ENCODE measurements around the gene CFAP52.
"Not testable (repeated sequence)": the region's sequence is repeated elsewhere in the genome, so short reads cannot be mapped to it uniquely, and the experiment has no call there.

The CFAP52 gene, protein sequence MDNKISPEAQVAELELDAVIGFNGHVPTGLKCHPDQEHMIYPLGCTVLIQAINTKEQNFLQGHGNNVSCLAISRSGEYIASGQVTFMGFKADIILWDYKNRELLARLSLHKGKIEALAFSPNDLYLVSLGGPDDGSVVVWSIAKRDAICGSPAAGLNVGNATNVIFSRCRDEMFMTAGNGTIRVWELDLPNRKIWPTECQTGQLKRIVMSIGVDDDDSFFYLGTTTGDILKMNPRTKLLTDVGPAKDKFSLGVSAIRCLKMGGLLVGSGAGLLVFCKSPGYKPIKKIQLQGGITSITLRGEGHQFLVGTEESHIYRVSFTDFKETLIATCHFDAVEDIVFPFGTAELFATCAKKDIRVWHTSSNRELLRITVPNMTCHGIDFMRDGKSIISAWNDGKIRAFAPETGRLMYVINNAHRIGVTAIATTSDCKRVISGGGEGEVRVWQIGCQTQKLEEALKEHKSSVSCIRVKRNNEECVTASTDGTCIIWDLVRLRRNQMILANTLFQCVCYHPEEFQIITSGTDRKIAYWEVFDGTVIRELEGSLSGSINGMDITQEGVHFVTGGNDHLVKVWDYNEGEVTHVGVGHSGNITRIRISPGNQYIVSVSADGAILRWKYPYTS

DNA sequence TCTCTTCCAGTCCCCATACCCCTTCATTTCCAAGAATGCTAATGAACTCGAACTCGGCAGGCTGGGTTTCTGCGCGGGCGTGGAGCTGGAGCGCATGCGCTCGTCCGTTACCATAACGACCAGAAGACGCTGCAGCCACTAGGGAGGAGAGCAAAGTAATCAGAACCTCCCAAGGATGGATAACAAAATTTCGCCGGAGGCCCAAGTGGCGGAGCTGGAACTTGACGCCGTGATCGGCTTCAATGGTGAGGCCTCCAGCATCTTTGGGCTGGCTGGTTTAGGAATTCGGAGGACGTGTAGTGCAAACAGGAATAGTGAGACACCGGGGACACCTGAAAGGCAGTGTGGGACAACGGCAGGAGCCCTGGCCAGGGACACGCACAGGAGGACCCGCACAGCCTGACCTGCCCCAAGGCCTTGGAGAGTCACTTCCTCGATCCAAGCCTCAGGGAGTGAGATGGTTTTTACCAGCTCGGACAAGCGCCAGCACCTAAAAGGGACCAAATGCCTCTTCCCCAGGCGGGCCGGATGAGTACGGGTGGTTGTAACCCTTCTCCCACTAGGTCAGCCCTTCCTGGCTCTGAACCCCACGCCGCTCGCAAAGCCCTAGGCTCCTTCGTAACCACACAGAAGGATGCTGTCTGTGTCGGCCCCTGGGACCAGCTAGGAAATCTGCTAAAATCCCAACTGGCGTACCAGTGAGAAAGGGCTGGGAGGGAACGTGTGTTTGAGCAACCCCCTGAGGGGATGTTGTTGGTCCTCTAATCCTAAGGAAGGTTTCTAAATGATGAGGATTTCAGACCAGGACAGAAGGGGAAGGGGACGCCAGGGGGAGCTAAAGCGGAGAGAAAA lies at the start of gene CFAP52:
CFAP52 (plus strand) TSS at position 122 of the 852 bp plus-strand sequence; CDS start at position 176, 54 bp downstream.
- DNase-seq (ENCODE audit: low spot score) = peak; percentile 83

DNA sequence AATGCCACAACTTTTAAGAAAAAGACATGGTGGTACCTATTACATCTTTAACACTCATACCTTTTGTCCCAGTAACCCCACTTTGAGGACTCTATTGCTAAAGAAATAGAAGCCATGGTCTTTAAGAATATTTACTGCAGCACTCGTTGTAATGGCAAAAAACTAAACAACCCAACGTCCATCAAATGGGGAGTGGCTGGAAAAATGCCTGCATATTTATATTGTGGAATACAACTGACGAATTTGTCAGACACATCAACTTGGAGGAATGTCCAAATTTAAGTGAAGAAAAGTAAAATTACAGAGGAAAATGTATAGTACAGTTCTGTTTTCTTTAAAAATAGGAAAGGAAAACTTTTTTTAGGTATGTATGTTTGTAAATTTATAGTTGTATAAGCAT lies 48.7 kb upstream of the CFAP52 start:
- DNase-seq (ENCODE audit: low spot score) = no peak

DNA sequence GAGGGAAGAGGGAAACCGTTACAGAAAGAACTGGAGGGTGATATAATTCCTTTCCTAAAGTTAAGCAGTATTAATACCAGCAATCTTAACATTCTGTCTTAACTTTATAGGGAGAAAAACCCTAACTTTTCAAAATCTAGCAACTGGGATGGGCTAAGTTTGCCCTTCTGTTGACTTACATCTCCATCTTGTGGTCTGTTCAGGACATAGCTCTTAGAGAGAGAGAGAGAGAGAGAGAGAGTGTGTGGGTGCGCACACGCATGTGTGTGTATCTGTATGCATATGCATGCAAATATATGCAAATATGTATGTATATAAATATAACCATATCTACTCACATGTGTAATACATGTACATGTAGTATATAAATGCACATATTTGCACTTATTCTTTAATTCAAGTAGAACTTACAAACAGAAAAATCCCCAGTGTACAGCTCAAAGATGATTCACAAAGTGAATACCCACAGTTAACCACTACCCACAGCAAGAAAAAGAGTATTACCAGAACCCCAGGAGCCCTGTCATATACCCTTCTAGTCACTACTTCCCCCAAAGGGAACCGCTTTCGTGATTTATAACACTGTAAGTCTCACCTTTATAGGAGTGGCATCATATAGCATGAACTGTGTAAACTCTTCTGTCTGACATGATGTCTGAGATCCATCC lies 47.3 kb upstream of the CFAP52 start:
- no peak for DNase-seq (ENCODE audit: low spot score)

DNA sequence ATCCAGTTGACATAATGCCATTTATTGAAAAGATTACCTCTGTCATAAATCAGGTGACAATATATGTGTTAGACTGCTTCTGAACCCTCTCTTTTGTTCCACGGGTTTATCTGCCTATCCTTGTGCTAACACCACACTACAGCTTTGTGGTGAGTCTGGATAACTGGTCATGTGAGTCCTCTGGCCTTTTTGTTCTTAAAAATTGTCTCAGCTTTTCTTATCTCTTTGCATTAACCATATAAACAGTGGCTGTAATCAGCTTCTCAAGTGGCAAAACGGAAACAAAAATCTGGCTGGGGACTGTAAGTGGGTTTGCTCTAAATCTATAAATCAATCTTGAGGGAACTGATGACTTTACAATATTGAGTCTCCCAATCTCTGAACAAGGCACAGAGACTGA lies 45.4 kb upstream of the CFAP52 start:
- no peak for DNase-seq (ENCODE audit: low spot score)

DNA sequence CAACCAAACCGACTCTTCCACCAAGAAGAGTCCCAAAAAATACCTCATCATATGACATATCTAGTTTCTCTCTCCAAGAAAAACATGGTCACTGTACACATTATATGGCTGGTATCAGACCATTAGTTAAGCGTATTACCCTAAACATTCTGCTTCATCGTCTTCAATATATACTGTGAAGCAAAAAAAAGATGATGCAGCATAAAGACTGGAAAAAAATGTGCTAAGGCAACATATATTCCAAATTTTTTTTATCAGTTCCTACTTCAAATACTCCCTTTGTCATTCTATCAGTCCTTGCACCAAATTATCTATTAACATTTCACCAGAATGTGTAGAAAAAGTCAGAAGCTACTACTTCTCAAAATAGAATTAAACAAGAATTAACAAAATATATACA lies 43.7 kb upstream of the CFAP52 start:
- no peak for DNase-seq (ENCODE audit: low spot score)

DNA sequence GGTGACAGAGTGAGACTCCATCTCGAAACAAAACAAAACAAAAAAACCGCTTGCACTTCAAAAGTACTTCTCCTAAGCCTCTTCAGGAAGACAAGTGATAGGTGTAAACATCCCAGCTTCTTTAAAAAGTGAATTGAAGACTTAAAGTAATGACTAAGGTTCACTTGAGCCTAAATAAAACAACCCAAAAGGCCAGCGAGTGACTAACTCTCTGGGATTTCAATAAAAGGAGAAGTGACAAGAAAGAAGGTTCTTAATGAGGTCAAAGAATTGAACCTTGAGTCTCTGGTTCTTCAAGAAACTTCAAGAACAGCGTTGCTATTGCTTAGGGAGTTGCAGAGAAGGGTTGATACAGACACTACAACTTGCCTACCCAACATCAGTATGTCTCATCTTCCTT lies 43.0 kb upstream of the CFAP52 start:
- DNase-seq (ENCODE audit: low spot score) = no peak

DNA sequence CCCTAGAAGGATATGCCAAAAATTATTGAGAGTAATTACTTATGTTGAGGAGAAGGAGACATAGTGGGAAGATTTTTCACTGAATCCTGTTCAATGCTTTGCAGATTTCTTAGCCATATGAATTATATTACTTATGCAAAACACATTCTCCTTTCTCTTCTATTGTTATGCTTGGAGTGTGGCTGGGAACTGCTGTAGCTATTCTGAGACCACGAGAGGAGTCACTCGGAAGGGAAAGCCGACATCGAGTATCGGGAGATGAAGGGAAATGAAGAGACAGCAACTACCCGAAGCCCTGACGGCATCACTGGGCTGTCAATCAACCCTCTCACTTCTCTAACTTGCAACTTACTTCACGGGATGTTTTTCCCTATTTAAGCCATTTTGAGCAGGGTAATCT lies 40.4 kb upstream of the CFAP52 start:
- DNase-seq (ENCODE audit: low spot score) = no peak

DNA sequence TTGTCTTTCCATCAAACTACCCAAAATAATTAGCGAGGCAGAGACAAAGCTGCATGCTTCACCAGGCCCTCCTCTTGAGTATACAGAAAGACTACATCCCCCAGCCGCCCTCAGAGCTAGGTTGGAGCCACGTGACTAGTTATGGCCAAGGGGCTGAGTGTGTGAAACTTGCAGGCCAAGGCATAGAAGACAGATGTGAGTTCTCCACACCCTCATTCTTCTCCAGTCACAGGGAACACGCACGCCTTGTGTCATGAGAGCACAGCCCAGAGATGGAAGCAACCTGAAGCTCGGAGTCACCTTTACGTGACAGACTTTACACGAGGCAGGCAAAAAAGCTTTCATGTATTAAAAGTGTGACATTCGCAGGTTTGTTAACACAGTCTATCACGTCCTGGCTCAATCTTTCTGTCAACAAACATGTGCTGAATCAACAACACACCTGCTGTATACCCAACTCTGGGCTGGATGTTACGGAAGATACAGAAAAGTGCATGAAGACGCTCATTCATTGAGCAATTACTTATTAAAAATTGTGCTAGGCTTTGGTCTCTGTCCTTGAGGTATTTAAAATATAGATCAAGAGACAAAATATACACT lies 39.2 kb upstream of the CFAP52 start:
- no peak for DNase-seq (ENCODE audit: low spot score)

DNA sequence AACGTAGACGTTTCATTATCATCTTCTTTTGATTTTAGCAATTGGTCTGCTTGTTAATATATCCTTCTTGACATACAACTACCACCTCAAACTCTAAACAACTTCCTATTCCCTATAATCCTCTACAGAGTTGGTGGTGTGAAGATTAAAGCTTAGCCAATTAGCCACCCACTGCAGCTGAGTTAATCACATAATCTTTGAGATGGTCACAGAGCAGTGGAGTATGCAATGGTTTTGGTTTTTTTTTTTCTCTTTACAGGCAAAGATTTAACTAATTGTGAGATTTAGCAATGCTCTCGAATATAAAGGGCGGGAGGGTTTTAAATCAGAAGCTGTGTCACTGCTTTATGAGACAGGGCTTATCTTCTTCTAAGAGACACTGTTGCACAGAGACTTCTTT lies 37.8 kb upstream of the CFAP52 start:
- DNase-seq (ENCODE audit: low spot score) = no peak

DNA sequence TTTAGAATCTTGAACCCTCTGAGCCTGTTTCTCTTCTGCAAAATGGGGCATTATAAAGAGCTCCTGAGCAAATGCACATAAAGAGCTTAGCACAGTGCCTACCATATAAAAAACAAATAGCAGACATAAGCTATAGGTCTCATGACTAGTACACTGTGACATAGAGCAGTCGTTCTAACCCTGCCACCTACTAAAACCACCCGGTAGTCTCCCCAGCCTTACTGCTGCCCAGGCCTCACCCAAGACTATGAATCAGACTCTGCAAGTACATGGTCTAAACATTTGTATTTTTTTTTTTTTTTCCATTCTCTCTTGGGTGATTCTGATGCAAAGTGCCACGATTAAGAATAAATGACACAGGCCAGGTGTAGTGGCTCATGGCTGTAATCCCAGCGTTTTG lies 34.7 kb upstream of the CFAP52 start:
- no peak for DNase-seq (ENCODE audit: low spot score)

DNA sequence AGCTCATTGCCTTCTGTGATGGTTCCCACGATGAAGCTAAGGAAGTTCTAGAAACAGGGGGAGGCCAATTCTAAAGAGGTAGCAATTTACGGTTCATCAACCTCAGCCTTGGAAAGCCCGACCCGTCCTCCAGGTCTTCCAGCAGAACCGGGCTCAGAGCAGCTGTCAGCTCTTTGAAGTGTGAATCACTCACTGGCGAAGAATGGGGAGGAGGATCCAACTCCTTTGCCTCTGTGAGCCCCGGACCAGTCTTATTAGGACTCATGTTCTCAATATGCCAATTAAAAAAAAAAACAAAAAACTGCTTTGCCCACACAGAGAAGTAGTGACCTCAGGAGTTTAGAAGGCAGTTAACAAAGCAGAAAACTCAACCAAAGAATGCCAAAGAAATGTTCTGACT lies 32.2 kb upstream of the CFAP52 start:
- DNase-seq (ENCODE audit: low spot score) = no peak

DNA sequence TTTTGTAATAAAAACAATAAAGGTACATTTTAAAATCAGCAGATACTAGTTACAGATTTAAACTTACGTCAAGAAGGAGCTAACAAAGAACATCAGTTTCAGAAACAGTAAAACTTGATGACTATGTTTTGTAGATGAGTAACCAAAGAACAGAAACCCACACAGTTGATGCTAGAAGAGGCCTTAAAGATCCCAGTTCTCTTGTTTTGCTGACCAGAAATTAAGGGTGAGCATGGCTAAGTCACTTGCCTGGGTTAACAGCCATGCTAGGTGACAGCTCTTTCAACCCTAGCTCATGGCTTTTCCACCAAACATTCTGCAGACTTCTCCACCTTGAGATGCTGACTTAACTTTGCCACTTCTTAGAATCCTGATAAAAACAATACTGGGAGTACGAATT lies 27.2 kb upstream of the CFAP52 start:
- no peak for DNase-seq (ENCODE audit: low spot score)

DNA sequence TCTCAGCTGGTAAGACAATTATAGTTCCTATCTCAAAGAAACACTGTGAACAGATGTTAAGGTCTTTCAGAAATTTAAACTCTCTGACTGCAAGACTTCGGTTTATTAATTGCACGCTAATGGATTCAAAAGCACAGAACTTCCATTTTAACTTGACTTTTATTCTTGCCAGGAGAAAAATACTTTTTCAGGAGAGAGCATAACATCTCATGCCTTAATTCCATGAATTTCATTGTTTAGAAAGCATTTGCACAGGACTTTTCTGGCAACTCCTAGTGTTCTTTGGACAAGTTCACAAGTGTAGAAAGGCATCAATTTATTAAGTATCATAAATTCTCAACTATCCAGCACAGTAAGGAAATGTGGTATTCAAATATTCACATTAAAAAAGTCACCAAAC lies 23.3 kb upstream of the CFAP52 start:
- DNase-seq (ENCODE audit: low spot score) = no peak

DNA sequence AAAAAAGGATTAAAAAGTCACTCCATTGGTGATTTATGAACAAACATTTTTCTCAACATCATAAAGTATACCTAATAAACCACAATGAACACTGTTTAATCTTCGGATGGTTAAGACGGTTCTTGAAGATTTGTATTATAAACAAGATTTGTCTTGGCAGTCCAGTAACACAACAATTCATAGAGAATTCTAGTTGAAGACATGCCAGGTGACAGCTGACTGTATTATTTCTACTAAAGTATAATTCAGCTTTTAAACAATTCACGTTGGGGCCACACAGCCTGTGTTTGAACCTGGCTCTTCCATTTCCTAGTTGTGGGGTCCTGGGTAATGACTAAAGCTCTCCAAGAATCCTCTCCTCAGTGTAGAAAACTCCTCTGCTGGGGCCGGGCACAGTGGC lies 22.8 kb upstream of the CFAP52 start:
- no peak for DNase-seq (ENCODE audit: low spot score)

DNA sequence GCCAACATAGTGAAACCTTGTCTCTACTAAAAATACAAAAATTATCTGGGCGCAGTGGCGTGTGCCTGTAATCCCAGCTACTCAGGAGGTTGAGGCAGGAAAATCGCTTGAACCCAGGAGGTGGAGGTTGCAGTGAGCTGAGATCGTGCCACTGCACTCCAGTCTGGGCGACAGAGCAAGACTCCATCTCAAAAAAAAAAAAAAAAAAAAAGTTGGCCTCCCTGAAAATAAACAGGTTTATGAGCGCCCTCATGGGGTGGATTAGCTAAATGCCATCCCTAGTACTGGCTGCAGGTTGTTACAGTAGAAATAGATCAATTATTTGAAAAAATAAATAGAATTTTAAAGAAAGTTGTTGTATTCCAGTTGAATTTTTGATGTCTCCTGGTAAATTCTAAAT lies 21.7 kb upstream of the CFAP52 start:
- peak; percentile 38 for DNase-seq (ENCODE audit: low spot score)

DNA sequence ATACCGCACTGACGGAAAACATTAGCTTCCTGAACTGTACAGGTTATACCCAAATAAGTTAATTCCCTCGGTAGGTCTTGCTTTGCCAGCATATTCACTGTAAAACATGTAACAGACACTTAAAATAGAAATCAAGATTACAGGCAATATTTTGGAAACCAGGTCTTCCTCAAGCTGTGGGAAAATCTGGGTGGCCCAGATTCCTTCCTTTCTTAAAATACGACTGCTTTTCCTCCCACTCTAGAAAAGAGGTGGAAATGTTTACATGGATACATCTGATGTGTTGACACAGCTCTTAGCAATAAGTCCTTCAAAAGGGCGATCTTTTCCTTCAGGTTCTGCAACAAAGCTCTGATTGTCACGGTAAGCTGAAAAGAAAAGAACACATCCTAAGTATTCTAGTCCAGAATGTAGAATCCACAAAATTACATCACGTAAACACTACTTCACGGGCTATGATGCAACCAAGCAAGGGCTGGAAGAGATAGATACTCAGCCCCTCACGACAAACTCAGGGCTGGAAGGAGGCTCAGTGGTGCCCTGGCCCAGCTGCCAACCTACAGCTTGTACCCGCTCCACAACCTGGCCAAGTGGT lies 19.2 kb upstream of the CFAP52 start:
- no peak for DNase-seq (ENCODE audit: low spot score)

DNA sequence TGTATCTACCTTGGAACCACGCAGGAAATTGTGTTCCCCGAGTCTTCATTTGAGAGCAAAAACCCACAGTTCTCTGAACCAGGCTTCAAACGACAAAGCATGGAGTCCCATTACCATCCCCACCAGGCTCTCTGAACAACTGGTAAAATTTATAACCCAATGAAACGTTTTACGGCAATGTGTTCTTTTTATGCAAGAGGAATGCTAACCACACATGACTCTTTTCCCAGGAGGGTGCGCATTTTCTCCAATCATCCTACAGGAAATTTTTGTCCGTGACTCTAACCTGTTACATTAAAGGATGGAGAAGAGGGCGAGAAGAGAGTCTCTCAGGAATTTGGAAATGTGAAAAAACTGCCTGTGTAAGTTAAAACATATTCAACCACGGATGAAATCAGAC lies 18.6 kb upstream of the CFAP52 start:
- no peak for DNase-seq (ENCODE audit: low spot score)

DNA sequence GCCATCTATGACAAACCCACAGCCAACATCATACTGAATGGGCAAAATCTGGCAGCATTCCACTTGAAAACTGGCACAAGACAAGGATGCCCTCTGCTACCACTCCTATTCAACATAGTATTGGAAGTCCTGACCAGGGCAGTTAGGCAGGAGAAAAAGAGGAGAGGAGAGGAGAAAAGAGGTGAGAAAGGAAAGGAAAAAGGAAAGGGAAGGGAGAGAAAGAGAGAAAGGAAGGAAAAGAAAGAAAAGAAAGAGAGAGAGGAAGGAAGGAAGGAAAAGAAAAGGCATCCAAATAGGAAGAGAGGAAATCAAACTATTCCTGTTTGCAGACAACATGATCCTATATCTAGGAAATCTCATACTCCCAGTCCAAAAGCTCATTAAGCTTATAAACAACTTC lies 12.3 kb upstream of the CFAP52 start:
- DNase-seq (ENCODE audit: low spot score) = no peak

DNA sequence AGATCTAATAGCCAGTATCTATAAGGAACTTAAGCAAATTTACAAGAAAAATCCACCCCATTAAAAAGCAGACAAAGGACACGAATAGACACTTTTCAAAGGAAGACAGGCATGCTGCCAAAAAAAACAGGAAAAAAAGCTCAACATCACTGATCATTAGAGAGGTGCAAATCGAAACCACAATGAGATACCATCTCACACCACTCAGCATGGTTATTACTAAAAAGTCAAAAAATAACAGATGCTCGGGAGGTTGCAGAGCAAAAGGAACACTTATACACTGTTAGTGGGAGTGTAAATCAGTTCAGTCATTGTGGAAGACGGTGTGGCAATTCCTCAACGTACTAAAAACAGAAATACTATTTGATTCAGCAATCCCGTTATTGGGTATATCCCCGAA lies 10.4 kb upstream of the CFAP52 start:
- peak; percentile 28 for DNase-seq (ENCODE audit: low spot score)

DNA sequence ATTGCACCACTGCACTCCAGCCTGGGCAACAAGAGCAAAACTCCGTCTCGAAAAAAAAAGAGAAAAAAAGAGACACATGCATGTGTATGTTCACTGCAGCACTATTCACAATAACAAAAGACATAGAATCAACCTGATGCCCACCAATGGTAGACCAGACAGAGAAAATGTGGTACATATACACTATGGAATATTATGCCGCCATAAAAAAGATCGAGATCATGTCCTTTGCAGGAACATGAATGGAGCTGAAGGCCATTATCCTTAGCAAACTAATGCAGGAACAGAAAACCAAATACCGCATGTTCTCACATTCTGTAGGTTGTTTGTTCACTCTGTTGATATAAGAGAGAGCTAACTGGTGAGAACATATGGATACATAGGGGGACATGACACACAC lies 9.7 kb upstream of the CFAP52 start:
- DNase-seq (ENCODE audit: low spot score) = not testable (repeated sequence)

DNA sequence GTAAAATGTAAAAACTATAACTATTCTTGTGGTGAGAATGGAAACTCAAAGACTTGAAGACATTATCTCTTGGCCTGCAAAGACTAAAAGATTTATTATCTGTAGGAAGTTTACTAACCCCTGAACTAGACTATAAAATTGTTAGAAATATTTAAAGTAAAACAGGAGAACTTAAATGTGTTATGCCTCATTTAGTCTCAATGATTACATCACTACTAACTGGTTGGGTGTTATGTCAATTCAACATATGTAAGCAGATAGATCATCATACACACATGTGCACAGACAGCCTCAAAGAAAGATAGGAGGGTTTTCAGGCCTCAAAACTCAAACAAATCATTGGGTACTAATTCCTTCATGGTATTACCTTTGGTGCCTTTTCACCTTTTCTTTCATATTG lies 8.4 kb upstream of the CFAP52 start:
- no peak for DNase-seq (ENCODE audit: low spot score)

Measured in CD4-positive, alpha-beta T cell treated with Interleukin-15 for 4 hours (primary cell).